Testis (tissue), 3 donors: ENCODE results near the gene USP36. TPM values are rescaled to one million over a fixed set of nuclear protein-coding genes. Genes with fewer than 3 reads are reported as not detected.
"Not testable (repeated sequence)": the region's sequence is repeated elsewhere in the genome, so short reads cannot be mapped to it uniquely, and the experiment has no call there.

Experiments
- DNase-seq: peaks from one replicate; pipeline ENCODE4 v3.0.0-alpha.2; 2019
- H3K27ac ChIP-seq, 2 donors: fragments of 200-600 bp; sonication (generic); one replicate each; pipeline ENCODE4 v1.5.1; 2019
- H3K27me3 ChIP-seq: fragments of 200-600 bp; sonication (generic); one replicate; pipeline ENCODE4 v1.5.1; 2019
- H3K36me3 ChIP-seq: fragments of 200-600 bp; sonication (generic); one replicate; pipeline ENCODE4 v1.5.1; 2017; ENCODE audit warnings: low read depth; ENCODE audit errors: missing control alignments
- H3K4me1 ChIP-seq: fragments of 200-600 bp; sonication (generic); one replicate; pipeline ENCODE4 v1.5.1; 2019
- H3K4me3 ChIP-seq, 2 donors: fragments of 200-600 bp; sonication (generic); one replicate each; pipeline ENCODE4 v1.5.1; 2017 to 2019
- H3K9me3 ChIP-seq: fragments of 200-600 bp; sonication (generic); one replicate; pipeline ENCODE4 v1.5.1; 2017
- POLR2A ChIP-seq: fragments of 450-650 bp; IDR thresholded peaks from one replicate; pipeline ENCODE4 v1.6.1; 2017; ENCODE audit warnings: antibody characterized with exemption, mild to moderate bottlenecking, moderate library complexity
- WGBS, 2 donors: methylation state at CpG; one replicate each; pipeline ENCODE4 v1.1.5; 2018; 5-methylcytosine and 5-hydroxymethylcytosine counted together
- intact Hi-C: fragments of 100-400 bp; cut with DNase I; formaldehyde crosslinking; loops from one replicate; pipeline ENCODE4 v1.15.1; 2023; ENCODE audit warnings: low total_unique reads
- polyA plus RNA-seq: library from polyadenylated mRNA; stranded (reverse); fragments of 350-450 nt; fragmentation: Illumina TruSeq; extraction: RNeasy Lipid Tissue Mini Kit (QIAGEN cat#74804); gene quantifications from one replicate; pipeline ENCODE4 v1.2.3, GENCODE V29; 2014; ENCODE audit warnings: low read depth, low replicate concordance; ENCODE audit not compliant: insufficient read depth
- total RNA-seq, 2 donors: library from RNA; depleted of rRNA; stranded (reverse); fragments of >200 nt; gene quantifications; one replicate each; pipeline ENCODE4 v1.2.3, GENCODE V29; 2016
- TF ChIP-seq, protein P1 (sequence below), 3 experiments: fragments of 450-650 bp in 2 of 3; fragments of 200-600 bp in 1 of 3; sonication (generic) in 1 of 3; IDR thresholded peaks; one replicate each; pipeline ENCODE4 v1.5.1; 2016 to 2019; ENCODE audit warnings: antibody characterized with exemption in 3 of 3, mild to moderate bottlenecking in 2 of 3, moderate library complexity in 1 of 3

Gene USP36
- total and polyA plus RNA-seq, 3 donors from 2014 or later, result 32.8 to 79.8 (median 77.5) TPM

DNA sequence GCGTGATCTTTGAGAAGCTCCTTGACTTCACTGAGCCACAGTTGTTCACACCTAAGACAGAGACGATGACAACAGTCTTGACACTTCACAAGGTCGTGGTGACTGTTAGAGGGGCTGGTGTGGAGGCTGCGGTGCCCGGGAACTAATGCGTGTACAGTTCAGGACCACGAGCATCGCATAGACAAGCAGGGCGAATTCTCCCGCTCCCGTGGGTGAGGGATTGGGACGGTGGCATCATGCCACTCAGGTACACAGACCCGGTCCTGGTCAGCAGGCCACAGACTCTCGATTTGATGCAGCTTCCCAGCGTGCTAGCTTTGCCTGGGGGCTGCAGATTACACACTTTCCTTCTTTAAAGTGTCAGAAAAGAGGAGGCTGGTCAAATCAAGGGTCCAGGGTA lies 37.6 kb upstream of the USP36 start:
- intact Hi-C loops, result no loop called here
- H3K36me3 ChIP-seq, result no peaks in the 10 kb centered on the region
- TF ChIP-seq, protein P1, sequence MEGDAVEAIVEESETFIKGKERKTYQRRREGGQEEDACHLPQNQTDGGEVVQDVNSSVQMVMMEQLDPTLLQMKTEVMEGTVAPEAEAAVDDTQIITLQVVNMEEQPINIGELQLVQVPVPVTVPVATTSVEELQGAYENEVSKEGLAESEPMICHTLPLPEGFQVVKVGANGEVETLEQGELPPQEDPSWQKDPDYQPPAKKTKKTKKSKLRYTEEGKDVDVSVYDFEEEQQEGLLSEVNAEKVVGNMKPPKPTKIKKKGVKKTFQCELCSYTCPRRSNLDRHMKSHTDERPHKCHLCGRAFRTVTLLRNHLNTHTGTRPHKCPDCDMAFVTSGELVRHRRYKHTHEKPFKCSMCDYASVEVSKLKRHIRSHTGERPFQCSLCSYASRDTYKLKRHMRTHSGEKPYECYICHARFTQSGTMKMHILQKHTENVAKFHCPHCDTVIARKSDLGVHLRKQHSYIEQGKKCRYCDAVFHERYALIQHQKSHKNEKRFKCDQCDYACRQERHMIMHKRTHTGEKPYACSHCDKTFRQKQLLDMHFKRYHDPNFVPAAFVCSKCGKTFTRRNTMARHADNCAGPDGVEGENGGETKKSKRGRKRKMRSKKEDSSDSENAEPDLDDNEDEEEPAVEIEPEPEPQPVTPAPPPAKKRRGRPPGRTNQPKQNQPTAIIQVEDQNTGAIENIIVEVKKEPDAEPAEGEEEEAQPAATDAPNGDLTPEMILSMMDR (IDR thresholded peaks at IDR 0.05), result no peak
- no peak for TF ChIP-seq POLR2A
- WGBS, 2 donors, result 89 to 93% methylated on average over 15 of the region's 15 CpGs
- H3K27me3 ChIP-seq, result no peaks in the 10 kb centered on the region
- DNase-seq, result no peak
- no peaks in the 10 kb centered on the region for H3K9me3 ChIP-seq
- H3K4me3 ChIP-seq, result no peak overlapping the region
- H3K4me1 ChIP-seq, result peaks cover 67% of the 10 kb centered on the region
- peak overlapping the region in 1 of 2 donors; percentile 93 for H3K27ac ChIP-seq

DNA sequence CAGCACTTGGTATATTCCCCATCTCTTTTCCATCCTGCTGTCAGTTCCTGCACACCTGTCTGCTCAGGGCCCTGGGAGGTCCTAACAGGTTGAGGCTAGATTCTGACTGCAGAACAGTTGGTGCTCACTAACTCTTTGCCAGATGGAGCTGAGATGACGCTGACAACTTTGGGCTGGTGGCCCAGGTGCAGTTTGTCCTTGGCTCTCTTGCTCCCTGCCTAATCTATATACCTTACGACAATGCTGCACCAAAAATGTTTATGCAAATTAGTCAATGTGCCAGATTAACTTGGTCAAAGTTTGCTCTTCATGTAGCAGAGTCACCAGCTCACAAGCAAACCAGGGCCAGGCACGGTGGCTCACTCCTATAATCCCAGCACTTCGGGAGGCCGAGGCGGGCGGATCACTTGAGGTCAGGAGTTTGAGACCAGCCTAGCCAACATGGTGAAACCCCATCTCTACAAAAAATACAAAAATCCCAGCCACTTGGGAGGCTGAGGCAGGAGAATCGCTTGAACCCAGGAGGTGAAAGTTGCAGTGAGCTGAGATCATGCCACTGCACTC lies 36.4 kb upstream of the USP36 start:
- H3K27ac ChIP-seq, H3K9me3 ChIP-seq, H3K36me3 ChIP-seq, H3K27me3 ChIP-seq, DNase-seq, intact Hi-C loops, H3K4me3 ChIP-seq: not testable (repeated sequence)
- 75 to 89% methylated on average over 8 of the region's 8 CpGs for WGBS, 2 donors
- H3K4me1 ChIP-seq, result peaks cover 55% of the 10 kb centered on the region

DNA sequence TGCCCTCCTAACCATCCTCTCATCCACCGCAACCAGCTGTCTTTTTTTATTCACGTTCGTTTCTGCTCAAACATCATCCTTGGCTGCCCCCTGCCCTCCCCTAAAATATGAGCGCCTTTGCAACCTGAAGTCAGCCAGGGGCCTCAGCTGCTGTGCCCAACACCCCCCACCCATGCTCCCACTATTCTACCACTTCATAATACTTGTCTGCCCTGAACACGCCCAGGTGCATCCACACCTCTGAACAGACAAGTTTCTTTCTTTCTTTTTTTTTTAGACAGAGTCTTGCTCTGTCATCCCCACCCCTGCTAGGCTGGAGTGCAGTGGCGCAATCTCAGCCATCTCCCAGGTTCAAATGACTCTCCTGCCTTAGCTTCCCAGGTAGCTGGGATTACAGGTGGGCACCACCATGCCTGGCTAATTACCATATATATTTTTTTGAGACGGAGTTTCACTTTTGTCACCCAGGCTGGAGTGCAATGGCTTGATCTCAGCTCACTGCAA lies 35.5 kb upstream of the USP36 start:
- H3K36me3 ChIP-seq, result no peaks in the 10 kb centered on the region
- H3K27me3 ChIP-seq, result no peaks in the 10 kb centered on the region
- no peaks in the 10 kb centered on the region for H3K9me3 ChIP-seq
- peaks cover 53% of the 10 kb centered on the region for H3K4me1 ChIP-seq
- peak overlapping the region in 1 of 2 donors; percentile 80 for H3K27ac ChIP-seq
- TF ChIP-seq POLR2A, result no peak
- TF ChIP-seq, protein P1 (IDR thresholded peaks at IDR 0.05), result no peak
- intact Hi-C loops, result no loop called here
- DNase-seq, result no peak
- 48 to 74% methylated on average over 7 of the region's 7 CpGs for WGBS, 2 donors
- H3K4me3 ChIP-seq, result no peak overlapping the region

DNA sequence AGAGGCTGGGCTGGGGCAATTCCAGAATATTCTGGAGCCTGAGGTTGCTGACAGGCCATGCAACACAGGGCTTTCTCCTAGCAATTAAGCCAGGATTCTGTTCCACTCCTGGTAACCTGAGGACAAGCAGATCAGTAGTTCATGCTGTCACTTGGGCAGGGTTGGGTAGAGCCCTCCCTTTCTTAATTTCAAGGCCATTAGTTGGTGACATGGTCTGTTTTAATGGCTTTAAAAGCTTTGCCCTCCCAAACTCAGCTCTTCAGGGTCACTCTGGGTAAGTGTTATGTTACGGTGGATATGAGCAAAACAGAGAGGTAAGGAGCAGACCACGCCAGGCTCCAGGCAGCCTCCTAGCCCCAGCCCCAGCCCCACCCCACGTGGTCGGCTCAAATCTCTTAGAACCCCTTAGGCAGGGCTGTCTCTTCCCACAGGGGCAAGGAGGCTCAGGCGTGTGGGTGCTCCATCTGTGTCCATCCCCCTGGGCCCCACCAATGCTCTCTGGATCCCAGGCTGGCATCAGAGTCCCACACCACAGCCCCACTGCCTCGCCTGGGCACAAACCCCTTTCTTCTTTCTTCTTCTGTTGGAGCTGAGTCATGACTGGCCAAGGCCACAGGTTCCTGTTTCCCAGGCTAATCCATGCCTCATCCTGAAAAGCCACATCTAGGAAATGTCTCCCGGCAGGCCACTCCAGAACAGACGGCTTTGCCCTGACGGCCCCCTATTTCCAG lies 34.9 kb upstream of the USP36 start:
- H3K36me3 ChIP-seq, result no peaks in the 10 kb centered on the region
- H3K27ac ChIP-seq, result peak overlapping the region; percentile 48 to 80
- H3K4me3 ChIP-seq, result no peak overlapping the region
- peaks cover 50% of the 10 kb centered on the region for H3K4me1 ChIP-seq
- intact Hi-C loops, result no loop called here
- TF ChIP-seq POLR2A, result no peak
- TF ChIP-seq, protein P1 (IDR thresholded peaks at IDR 0.05), result no peak
- H3K27me3 ChIP-seq, result no peaks in the 10 kb centered on the region
- no peak for DNase-seq
- H3K9me3 ChIP-seq, result no peaks in the 10 kb centered on the region
- WGBS, 2 donors, result 37 to 75% methylated on average over 9 of the region's 9 CpGs

DNA sequence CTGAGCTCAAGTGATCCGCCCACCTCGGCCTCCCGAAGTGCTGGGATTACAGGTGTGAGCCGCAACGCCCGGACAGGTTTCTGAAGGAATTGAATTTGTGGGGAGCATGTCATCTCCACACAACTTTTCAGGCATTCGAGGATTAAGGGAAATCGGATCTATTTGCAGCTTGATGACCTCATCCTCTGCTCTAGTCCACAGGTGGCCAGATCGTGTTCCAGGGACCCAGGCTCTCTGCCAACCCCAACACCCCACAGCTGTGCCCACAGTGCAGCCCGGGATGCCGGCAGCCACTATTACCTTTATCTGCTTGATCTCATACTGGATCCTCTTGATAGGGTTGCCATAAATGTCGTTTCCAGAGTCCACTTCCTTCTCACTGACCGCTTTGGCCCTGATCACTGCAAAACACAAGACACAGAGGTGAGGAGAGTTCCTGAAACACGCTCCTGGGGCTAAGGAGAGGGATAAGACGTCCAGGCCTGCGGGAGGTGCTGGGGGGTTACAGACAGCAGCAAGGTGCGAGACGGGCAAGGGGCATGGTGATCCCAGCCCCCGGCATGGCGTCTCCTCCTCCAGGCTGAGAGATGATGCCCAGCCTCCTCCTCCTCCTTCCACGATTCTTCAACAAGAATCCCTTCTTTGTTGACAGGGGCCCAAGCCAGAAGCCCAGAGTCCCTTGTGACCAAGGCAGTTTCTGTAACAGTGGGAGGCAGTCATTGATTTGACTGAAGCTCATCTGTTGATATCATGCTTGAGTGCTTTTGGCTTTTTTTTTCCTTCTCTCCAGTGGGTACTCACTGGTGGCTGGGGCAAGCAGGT lies 33.1 kb upstream of the USP36 start:
- no peaks in the 10 kb centered on the region for H3K27me3 ChIP-seq
- intact Hi-C loops, result no loop called here
- peaks cover 32% of the 10 kb centered on the region for H3K4me1 ChIP-seq
- no peak overlapping the region for H3K4me3 ChIP-seq
- DNase-seq, result peak; percentile 85
- WGBS, 2 donors, result 58 to 72% methylated on average over 16 to 21 of the region's 21 CpGs
- no peaks in the 10 kb centered on the region for H3K9me3 ChIP-seq
- H3K36me3 ChIP-seq, result no peaks in the 10 kb centered on the region
- peak overlapping the region; percentile 76 to 80 for H3K27ac ChIP-seq
- TF ChIP-seq, protein P1 (IDR thresholded peaks at IDR 0.05), result no peak
- no peak for TF ChIP-seq POLR2A
